WERI-Rb-1 (cell line): ENCODE data around the gene HNRNPA1.
A peak's percentile ranks its signal among the peaks of the same experiment; 100 is the strongest.

Source experiments
- DNase-seq: peaks from one replicate; pipeline ENCODE4 v3.0.0-alpha.2; 2020
- H3K27ac ChIP-seq: fragments of 250-450 bp; sonication (Bioruptor Pico); 2 replicates; pipeline ENCODE4 v1.5.1; 2020; ENCODE audit warnings: mild to moderate bottlenecking, moderate library complexity
- H3K27me3 ChIP-seq: fragments of 250-450 bp; sonication (Bioruptor Pico); 2 replicates; pipeline ENCODE4 v1.5.1; 2021; ENCODE audit warnings: mild to moderate bottlenecking, low read depth, moderate library complexity; ENCODE audit not compliant: insufficient read depth, severe bottlenecking
- H3K36me3 ChIP-seq: fragments of 250-450 bp; sonication (Bioruptor Pico); 2 replicates; pipeline ENCODE4 v1.5.1; 2020; ENCODE audit warnings: mild to moderate bottlenecking, moderate library complexity
- H3K4me3 ChIP-seq: 2 replicates; pipeline ENCODE4 v1.5.1; 2011; ENCODE audit warnings: low read depth, mild to moderate bottlenecking, control low read depth, low read length
- H3K9me3 ChIP-seq: fragments of 250-450 bp; sonication (Bioruptor Pico); 2 replicates; pipeline ENCODE4 v1.5.1; 2021; ENCODE audit warnings: mild to moderate bottlenecking, moderate library complexity; ENCODE audit not compliant: severe bottlenecking
- CTCF ChIP-seq: IDR thresholded peaks from 2 replicates; pipeline ENCODE4 v1.5.1; 2011; ENCODE audit warnings: low read depth, mild to moderate bottlenecking, control low read depth, inconsistent platforms, low read length

Gene HNRNPA1

DNA sequence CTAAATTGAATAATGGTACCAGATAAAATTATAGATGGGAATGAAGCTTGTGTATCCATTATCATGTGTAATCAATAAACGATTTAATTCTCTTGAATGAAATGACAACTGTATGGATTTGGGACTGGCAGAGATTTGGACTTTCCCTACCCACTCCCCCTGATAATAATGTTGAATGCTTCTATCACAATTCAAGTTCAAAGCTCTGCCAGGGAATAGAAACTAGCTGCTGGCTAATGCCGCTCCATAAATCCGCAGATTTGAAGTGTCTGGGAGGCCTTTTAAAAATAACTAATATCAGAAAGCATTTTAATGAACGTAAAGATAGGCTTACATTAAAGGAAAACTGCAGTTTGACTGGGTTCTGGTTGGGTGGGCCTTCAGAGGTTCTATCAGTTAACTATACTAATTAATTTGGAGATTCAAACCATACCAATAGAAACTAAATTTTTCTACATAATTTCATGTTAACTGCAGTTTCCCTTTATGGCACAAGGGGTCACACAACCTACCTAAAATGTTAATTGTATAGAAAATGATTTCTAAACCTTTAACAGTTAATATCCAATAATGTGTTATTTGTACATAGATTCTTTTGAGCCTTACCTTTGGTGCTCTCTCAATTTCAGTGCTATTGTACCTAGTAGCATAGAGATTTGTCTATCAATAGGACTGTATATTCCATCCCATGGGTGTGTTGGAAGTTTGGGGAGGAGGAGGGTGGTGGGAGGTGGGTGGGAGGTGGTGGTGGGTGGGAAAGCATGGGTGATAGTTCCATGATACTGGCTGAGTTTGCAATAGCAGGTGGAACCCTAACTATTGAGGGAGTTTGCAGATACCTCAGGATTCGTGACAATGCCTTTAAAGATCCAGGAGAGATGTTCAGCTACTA lies 4.9 kb downstream of the HNRNPA1 start:
- Histone ChIP-seq H3K9me3 (no peaks in the 10 kb centered on the region), H3K27me3 (no peaks in the 10 kb centered on the region), H3K36me3 (peaks cover 76% of the 10 kb centered on the region), H3K27ac (no peak overlapping the region), H3K4me3 (no peak overlapping the region)
- no peak for DNase-seq
- TF ChIP-seq CTCF = no peak

GRCh38 chr12:54286042-54287030 lies 5.8 kb downstream of the HNRNPA1 start:
- no peaks in the 10 kb centered on the region for H3K27me3 ChIP-seq
- no peak overlapping the region for H3K4me3 ChIP-seq
- peak overlapping the region; percentile 45 for H3K27ac ChIP-seq
- peaks cover 69% of the 10 kb centered on the region for H3K36me3 ChIP-seq
- no peak for TF ChIP-seq CTCF
- DNase-seq = no peak
- no peaks in the 10 kb centered on the region for H3K9me3 ChIP-seq

GRCh38 chr12:54287261-54288157 lies 7.0 kb downstream of the HNRNPA1 start:
- Histone ChIP-seq H3K9me3 (no peaks in the 10 kb centered on the region), H3K36me3 (peaks cover 57% of the 10 kb centered on the region), H3K27ac (peak overlapping the region; percentile 45), H3K4me3 (no peak overlapping the region), H3K27me3 (no peaks in the 10 kb centered on the region)
- no peak for DNase-seq
- no peak for TF ChIP-seq CTCF

DNA sequence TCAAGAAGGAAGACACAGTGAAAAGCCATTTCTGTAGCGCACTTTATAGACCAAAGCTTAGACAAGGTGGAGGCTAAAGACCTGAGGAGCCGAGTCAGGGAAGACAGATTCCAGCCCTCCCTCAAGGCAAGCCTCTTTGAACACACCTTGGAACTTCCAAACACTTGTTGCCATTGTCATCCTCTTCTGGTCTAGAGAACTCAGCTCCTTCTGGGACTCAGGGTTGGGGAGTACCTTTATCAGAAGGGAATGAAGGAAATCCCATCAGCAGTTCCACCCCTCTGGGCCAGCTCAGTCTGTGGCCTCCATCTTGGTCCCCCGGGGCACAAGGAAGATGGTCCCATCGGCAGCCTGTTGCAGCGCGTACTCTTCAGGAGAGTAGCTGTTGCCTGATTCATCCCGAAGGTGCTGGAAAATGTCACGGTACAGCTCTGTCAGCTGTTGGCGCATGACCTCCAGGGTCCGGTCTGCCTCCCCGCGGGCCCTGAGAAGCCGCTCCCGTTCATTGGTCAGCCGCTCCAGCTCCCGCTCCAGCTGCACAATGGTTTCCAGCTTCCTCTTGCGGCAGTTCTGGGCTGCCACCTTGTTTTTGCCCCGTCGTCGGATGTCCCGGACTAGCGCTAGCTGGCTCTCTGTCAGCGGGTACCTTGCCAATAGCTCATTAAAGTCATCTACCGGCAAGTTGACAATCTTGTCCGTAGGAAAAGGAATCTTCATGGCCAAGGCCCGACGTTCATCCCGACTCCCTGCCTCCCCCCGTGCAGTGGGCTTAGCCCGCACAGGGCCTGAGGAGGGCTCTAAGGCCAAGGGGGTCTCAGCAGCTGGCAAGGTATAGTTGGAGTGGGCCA lies 11.8 kb downstream of the HNRNPA1 start:
- Histone ChIP-seq H3K9me3 (no peaks in the 10 kb centered on the region), H3K27me3 (no peaks in the 10 kb centered on the region), H3K36me3 (peaks cover 14% of the 10 kb centered on the region), H3K27ac (no peak overlapping the region), H3K4me3 (no peak overlapping the region)
- no peak for TF ChIP-seq CTCF
- DNase-seq = no peak

DNA sequence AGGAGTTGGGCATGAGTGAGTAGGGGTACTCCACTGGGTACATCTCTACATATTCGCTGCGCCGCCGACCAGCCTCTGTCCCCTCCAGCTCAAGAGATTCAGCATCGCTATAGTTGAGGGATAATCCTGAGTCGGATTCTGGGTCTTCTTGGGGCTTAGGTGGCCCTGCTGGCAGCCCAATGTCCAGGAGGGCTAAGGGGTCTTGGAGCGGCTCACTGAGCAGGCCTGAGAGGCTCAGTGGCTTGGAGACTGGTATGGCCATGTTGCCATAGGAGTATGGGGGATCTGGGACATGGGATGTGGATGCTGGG lies 12.4 kb downstream of the HNRNPA1 start:
- TF ChIP-seq CTCF = no peak
- no peaks in the 10 kb centered on the region for H3K27me3 ChIP-seq
- no peaks in the 10 kb centered on the region for H3K9me3 ChIP-seq
- H3K27ac ChIP-seq = no peak overlapping the region
- no peak for DNase-seq
- H3K4me3 ChIP-seq = no peak overlapping the region
- peaks cover 8% of the 10 kb centered on the region for H3K36me3 ChIP-seq
